ENCODE results near the gene BCAS1. TPM values are rescaled to one million over a fixed set of nuclear protein-coding genes. Genes with fewer than 3 reads are reported as not detected.

Gene BCAS1
- total RNA-seq, 2 experiments from 2014 or later: 0.16 to 0.19 TPM

GRCh38 chr20:53993310-53993709, 77.1 kb downstream of the BCAS1 start:
- H3K36me3 ChIP-seq (ENCODE audit: insufficient read depth, low read length): no peaks in the 10 kb centered on the region
- BruUV-seq (replicated peaks): no TSS peak
- H3K4me2 ChIP-seq (ENCODE audit: low read length): no peak overlapping the region
- DNase-seq (ENCODE audit: low spot score): no peak
- no peaks in the 10 kb centered on the region for H4K20me1 ChIP-seq (ENCODE audit: insufficient read depth, low read length)
- TF ChIP-seq EZH2phosphoT487 (IDR thresholded peaks at IDR 0.05; ENCODE audit: borderline replicate concordance, low read depth, low read length) (no peak), CTCF (conservative IDR thresholded peaks at IDR 0.05; ENCODE audit: low read length) (no peak)
- intact Hi-C loops (cut with micrococcal nuclease; ENCODE audit: unreplicated experiment): no loop called here
- no peak overlapping the region for H3K4me3 ChIP-seq (ENCODE audit: low read depth, low read length, poor library complexity, severe bottlenecking)
- ChIA-PET CTCF (ENCODE audit: unreplicated experiment) (no interaction called here), POLR2A (no interaction called here)
- no peaks in the 10 kb centered on the region for H3K9me2 ChIP-seq (ENCODE audit: insufficient read depth, low read length)
- H3K9me3 ChIP-seq (ENCODE audit: low read length): no peaks in the 10 kb centered on the region
- H3K27ac ChIP-seq (ENCODE audit: low read depth, low read length, poor library complexity, severe bottlenecking): no peak overlapping the region
- no peak overlapping the region for H2AFZ ChIP-seq (ENCODE audit: low read length)
- H3K4me1 ChIP-seq (ENCODE audit: insufficient read depth, low read length, poor library complexity, severe bottlenecking): no peaks in the 10 kb centered on the region
- H3K79me2 ChIP-seq (ENCODE audit: insufficient read depth, low read depth, low read length): no peaks in the 10 kb centered on the region

GRCh38 chr20:53990768-53991450, 79.5 kb downstream of the BCAS1 start:
- CTCF ChIA-PET (ENCODE audit: unreplicated experiment): no interaction called here
- intact Hi-C loops (cut with micrococcal nuclease; ENCODE audit: unreplicated experiment): no loop called here
- POLR2A ChIA-PET: interaction anchor here (1.2 kb wide), 1 partner anchor 215 kb away, joined by 3 read pairs; no protein-coding TSS in a partner anchor
- TF ChIP-seq CTCF (conservative IDR thresholded peaks at IDR 0.05; ENCODE audit: low read length) (no peak), EZH2phosphoT487 (IDR thresholded peaks at IDR 0.05; ENCODE audit: borderline replicate concordance, low read depth, low read length) (no peak)
- BruUV-seq (replicated peaks): no TSS peak
- H3K9me2 ChIP-seq (ENCODE audit: insufficient read depth, low read length): no peaks in the 10 kb centered on the region
- no peak overlapping the region for H3K4me3 ChIP-seq (ENCODE audit: low read depth, low read length, poor library complexity, severe bottlenecking)
- no peaks in the 10 kb centered on the region for H3K4me1 ChIP-seq (ENCODE audit: insufficient read depth, low read length, poor library complexity, severe bottlenecking)
- H4K20me1 ChIP-seq (ENCODE audit: insufficient read depth, low read length): no peaks in the 10 kb centered on the region
- no peaks in the 10 kb centered on the region for H3K79me2 ChIP-seq (ENCODE audit: insufficient read depth, low read depth, low read length)
- H2AFZ ChIP-seq (ENCODE audit: low read length): no peak overlapping the region
- H3K36me3 ChIP-seq (ENCODE audit: insufficient read depth, low read length): no peaks in the 10 kb centered on the region
- no peak for DNase-seq (ENCODE audit: low spot score)
- H3K4me2 ChIP-seq (ENCODE audit: low read length): no peak overlapping the region
- H3K9me3 ChIP-seq (ENCODE audit: low read length): no peaks in the 10 kb centered on the region
- no peak overlapping the region for H3K27ac ChIP-seq (ENCODE audit: low read depth, low read length, poor library complexity, severe bottlenecking)

- Histone ChIP-seq H3K9me2 (ENCODE audit: insufficient read depth, low read length) (no peaks in the 10 kb centered on the region), H3K27ac (ENCODE audit: low read depth, low read length, poor library complexity, severe bottlenecking) (no peak overlapping the region), H2AFZ (ENCODE audit: low read length) (no peak overlapping the region), H4K20me1 (ENCODE audit: insufficient read depth, low read length) (no peaks in the 10 kb centered on the region), H3K36me3 (ENCODE audit: insufficient read depth, low read length) (no peaks in the 10 kb centered on the region), H3K4me3 (ENCODE audit: low read depth, low read length, poor library complexity, severe bottlenecking) (no peak overlapping the region), H3K4me2 (ENCODE audit: low read length) (no peak overlapping the region), H3K9me3 (ENCODE audit: low read length) (no peaks in the 10 kb centered on the region), H3K79me2 (ENCODE audit: insufficient read depth, low read depth, low read length) (no peaks in the 10 kb centered on the region), H3K4me1 (ENCODE audit: insufficient read depth, low read length, poor library complexity, severe bottlenecking) (no peaks in the 10 kb centered on the region)
- ChIA-PET POLR2A (no interaction called here), CTCF (ENCODE audit: unreplicated experiment) (no interaction called here)
- no peak for DNase-seq (ENCODE audit: low spot score)
- BruUV-seq (replicated peaks): no TSS peak
- TF ChIP-seq CTCF (conservative IDR thresholded peaks at IDR 0.05; ENCODE audit: low read length) (no peak), EZH2phosphoT487 (IDR thresholded peaks at IDR 0.05; ENCODE audit: borderline replicate concordance, low read depth, low read length) (no peak)
- intact Hi-C loops (cut with micrococcal nuclease; ENCODE audit: unreplicated experiment): no loop called here
Measured at GRCh38 chr20:53990003-53990402, 80.4 kb downstream of the BCAS1 start.
